ENCODE results near the gene HRC. TPM values are rescaled to one million over a fixed set of nuclear protein-coding genes. Genes with fewer than 3 reads are reported as not detected.

Gene HRC
- total RNA-seq, 6 donors from 2014 or later: 0.61 to 2.1 (median 1.2) TPM; not detected in 1

- DNase-seq (peak in 1 of 2 donors; percentile 41), ATAC-seq (ENCODE audit: low FRiP score in 2 of 2) (no peak)
- no peaks in the 10 kb centered on the region for H3K27me3 ChIP-seq
- WGBS, 2 donors: 89 to 93% methylated on average over 11 to 12 of the region's 12 CpGs
- peaks cover 4% of the 10 kb centered on the region in 4 donors for H3K4me1 ChIP-seq
- TF ChIP-seq POLR2AphosphoS5 (IDR thresholded peaks at IDR 0.05) (no peak), EP300 (IDR thresholded peaks at IDR 0.05) (no peak), POLR2A (IDR thresholded peaks at IDR 0.05) (no peak)
- TF ChIP-seq, protein P1, sequence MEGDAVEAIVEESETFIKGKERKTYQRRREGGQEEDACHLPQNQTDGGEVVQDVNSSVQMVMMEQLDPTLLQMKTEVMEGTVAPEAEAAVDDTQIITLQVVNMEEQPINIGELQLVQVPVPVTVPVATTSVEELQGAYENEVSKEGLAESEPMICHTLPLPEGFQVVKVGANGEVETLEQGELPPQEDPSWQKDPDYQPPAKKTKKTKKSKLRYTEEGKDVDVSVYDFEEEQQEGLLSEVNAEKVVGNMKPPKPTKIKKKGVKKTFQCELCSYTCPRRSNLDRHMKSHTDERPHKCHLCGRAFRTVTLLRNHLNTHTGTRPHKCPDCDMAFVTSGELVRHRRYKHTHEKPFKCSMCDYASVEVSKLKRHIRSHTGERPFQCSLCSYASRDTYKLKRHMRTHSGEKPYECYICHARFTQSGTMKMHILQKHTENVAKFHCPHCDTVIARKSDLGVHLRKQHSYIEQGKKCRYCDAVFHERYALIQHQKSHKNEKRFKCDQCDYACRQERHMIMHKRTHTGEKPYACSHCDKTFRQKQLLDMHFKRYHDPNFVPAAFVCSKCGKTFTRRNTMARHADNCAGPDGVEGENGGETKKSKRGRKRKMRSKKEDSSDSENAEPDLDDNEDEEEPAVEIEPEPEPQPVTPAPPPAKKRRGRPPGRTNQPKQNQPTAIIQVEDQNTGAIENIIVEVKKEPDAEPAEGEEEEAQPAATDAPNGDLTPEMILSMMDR (IDR thresholded peaks at IDR 0.05): no peak
- H3K4me3 ChIP-seq: no peak overlapping the region
- H3K9me3 ChIP-seq: no peaks in the 10 kb centered on the region
- peaks cover 19 to 99% (median 91%) of the 10 kb centered on the region in 4 donors for H3K36me3 ChIP-seq
- H3K27ac ChIP-seq: no peak overlapping the region
These were observed 52.9 kb downstream of the HRC start for GRCh38 chr19:49102303-49102702.

Other genes with a start within 250 kb of the HRC start
- 1 to 10 TPM; 1.9 to 6.3 (median 2.8) TPM for gene DHDH, start 221.7 kb downstream of the HRC start, total RNA-seq
- 100 to 1,000 TPM in 4 of 6 donors, 10 to 100 TPM in 2; 68.1 to 143 (median 112) TPM for gene BAX, start 200.5 kb downstream of the HRC start, total RNA-seq
- gene FTL, start 190.1 kb downstream of the HRC start, total RNA-seq: over 10,000 TPM in 3 of 6 donors, 1,000 to 10,000 TPM in 3; 5,928 to 23,282 (median 11,982) TPM
- gene GYS1, start 162.1 kb downstream of the HRC start, total RNA-seq: 10 to 100 TPM; 26.4 to 79.6 (median 35.6) TPM
- gene RUVBL2, start 161.5 kb downstream of the HRC start, total RNA-seq: 100 to 1,000 TPM in 2 of 6 donors, 10 to 100 TPM in 4; 45.7 to 105 (median 70.6) TPM
- under 1 TPM in 1 of 6 donors, not detected in 5; 0.77 TPM for gene LHB, start 138.3 kb downstream of the HRC start, total RNA-seq
- gene CGB3, start 131.1 kb downstream of the HRC start, total RNA-seq: not detected
- not detected for gene CGB2, start 123.5 kb downstream of the HRC start, total RNA-seq
- gene CGB1, start 118.5 kb downstream of the HRC start, total RNA-seq: not detected
- not detected for gene CGB5, start 111.5 kb downstream of the HRC start, total RNA-seq
- not detected for gene CGB8, start 106.3 kb downstream of the HRC start, total RNA-seq
- gene CGB7, start 97.6 kb downstream of the HRC start, total RNA-seq: 1 to 10 TPM in 1 of 6 donors, under 1 TPM in 5; 0.22 to 5.2 (median 0.55) TPM
- 10 to 100 TPM in 1 of 6 donors, 1 to 10 TPM in 5; 1.2 to 10.5 (median 4.9) TPM for gene NTF4, start 90.6 kb downstream of the HRC start, total RNA-seq
- gene KCNA7, start 82.7 kb downstream of the HRC start, total RNA-seq: not detected
- gene SNRNP70, start 69.9 kb downstream of the HRC start, total RNA-seq: 1,000 to 10,000 TPM in 1 of 6 donors, 100 to 1,000 TPM in 5; 147 to 1,500 (median 176) TPM
- gene LIN7B, start 41.0 kb downstream of the HRC start, total RNA-seq: 10 to 100 TPM in 1 of 6 donors, 1 to 10 TPM in 5; 3.1 to 10.2 (median 7.6) TPM
- 1 to 10 TPM in 4 of 6 donors, under 1 TPM in 1, not detected in 1; 0.89 to 7.9 (median 2.3) TPM for gene C19orf73, start 36.3 kb downstream of the HRC start, total RNA-seq
- 10 to 100 TPM in 1 of 6 donors, 1 to 10 TPM in 5; 2.4 to 11.5 (median 5.9) TPM for gene PPFIA3, start 35.9 kb downstream of the HRC start, total RNA-seq
- gene TRPM4, start 2.4 kb upstream of the HRC start, total RNA-seq: 100 to 1,000 TPM in 1 of 6 donors, 10 to 100 TPM in 5; 23.9 to 120 (median 49.3) TPM
- 1 to 10 TPM in 5 of 6 donors, under 1 TPM in 1; 0.44 to 4.2 (median 2.0) TPM for gene SLC6A16, start 169.8 kb upstream of the HRC start, total RNA-seq
- 100 to 1,000 TPM in 4 of 6 donors, 10 to 100 TPM in 2; 63.5 to 156 (median 123) TPM for gene CD37, start 180.0 kb upstream of the HRC start, total RNA-seq
- 10 to 100 TPM; 13.6 to 38.0 (median 20.5) TPM for gene TEAD2, start 207.0 kb upstream of the HRC start, total RNA-seq
- under 1 TPM in 3 of 6 donors, not detected in 3; 0.40 to 0.69 (median 0.61) TPM for gene DKKL1, start 208.5 kb upstream of the HRC start, total RNA-seq
- 1 to 10 TPM in 3 of 6 donors, under 1 TPM in 1, not detected in 2; 0.61 to 6.9 (median 1.6) TPM for gene KASH5, start 232.9 kb upstream of the HRC start, total RNA-seq

All from upper lobe of left lung (tissue), 6 donors.